Kidney (tissue), 14 donors: ENCODE results near the gene SMIM14. TPM values are rescaled to one million over a fixed set of nuclear protein-coding genes. Genes with fewer than 3 reads are reported as not detected.

Experiments
- DNase-seq, 5 donors: peaks; one replicate each; pipeline ENCODE4 v3.0.0-alpha.2; 2013 to 2020
- FAIRE-seq: peaks from 2 replicates; lab custom pipeline; 2012; peaks lifted over from hg19 to GRCh38; lab: Jason Lieb, UNC
- H3K27ac ChIP-seq, 2 donors: one replicate each; pipeline ENCODE4 v1.7.0; 2013; ENCODE audit warnings: low read depth in 2 of 2, low read length in 2 of 2, inconsistent platforms in 1 of 2
- H3K27me3 ChIP-seq: one replicate; pipeline ENCODE4 v1.7.1; 2013; ENCODE audit warnings: low read length, inconsistent platforms; ENCODE audit not compliant: control insufficient read depth, insufficient read depth
- H3K36me3 ChIP-seq, 3 donors: one replicate each; pipeline versions ENCODE4 v1.7.0 to v1.7.1; 2013; ENCODE audit warnings: low read length in 3 of 3, control low read depth in 1 of 3, inconsistent platforms in 1 of 3; ENCODE audit not compliant: insufficient read depth in 3 of 3, control insufficient read depth in 2 of 3
- H3K4me1 ChIP-seq, 3 donors: one replicate each; pipeline versions ENCODE4 v1.7.0 to v1.7.1; 2013; ENCODE audit warnings: low read length in 3 of 3, inconsistent platforms in 1 of 3, low read depth in 1 of 3; ENCODE audit not compliant: control insufficient read depth in 2 of 3, insufficient read depth in 2 of 3
- H3K4me3 ChIP-seq, 3 donors: one replicate each; pipeline versions ENCODE4 v1.7.0 to v1.8.1; 2013; ENCODE audit warnings: low read length in 3 of 3, control low read depth in 1 of 3, inconsistent platforms in 1 of 3
- H3K9ac ChIP-seq, 3 donors: one replicate each; pipeline versions ENCODE4 v1.7.0 to v1.7.1; 2013; ENCODE audit warnings: low read length in 3 of 3, control low read depth in 1 of 3, inconsistent platforms in 1 of 3
- H3K9me3 ChIP-seq, 3 donors: one replicate each; pipeline versions ENCODE4 v1.7.0 to v1.7.1; 2013; ENCODE audit warnings: low read length in 3 of 3, control low read depth in 1 of 3, inconsistent platforms in 1 of 3; ENCODE audit not compliant: control insufficient read depth in 2 of 3, insufficient read depth in 1 of 3
- intact Hi-C: fragments of 100-400 bp; cut with DNase I; formaldehyde crosslinking; loops from one replicate; pipeline ENCODE4 v1.11.1; 2022
- polyA plus RNA-seq: library from polyadenylated mRNA; stranded (reverse); fragments of 350-450 nt; fragmentation: Illumina TruSeq; extraction: RNeasy Lipid Tissue Mini Kit (QIAGEN cat#74804); gene quantifications from one replicate; pipeline ENCODE4 v1.2.3, GENCODE V29; 2014; ENCODE audit warnings: low read depth, low replicate concordance; ENCODE audit not compliant: insufficient read depth
- total RNA-seq: library from RNA; stranded (reverse); fragmentation: NEBNext Ultra II Directional; extraction: Animal tissue kit (Norgen Biotek cat#: 25700); gene quantifications from one replicate; pipeline ENCODE4 v1.2.1, GENCODE V29; 2021
- TF ChIP-seq, protein P1 (sequence below): IDR thresholded peaks from 3 replicates; pipeline ENCODE4 v1.5.1; 2012; ENCODE audit warnings: mild to moderate bottlenecking, moderate library complexity, borderline replicate concordance; ENCODE audit not compliant: insufficient read depth; ENCODE audit errors: extremely low read depth
- donor health status: control.
- donor health status: control.
- donor health status: control.
- donor health status: control.
- donor health status: control.
- donor health status: DM: yes; HTN: yes; CAD: no.
- donor health status: Normal renal cell carcinoma (clear cell type).

SMIM14 gene
- total and polyA plus RNA-seq, 2 donors from 2014 or later = 26.3 to 64.2 TPM

DNA sequence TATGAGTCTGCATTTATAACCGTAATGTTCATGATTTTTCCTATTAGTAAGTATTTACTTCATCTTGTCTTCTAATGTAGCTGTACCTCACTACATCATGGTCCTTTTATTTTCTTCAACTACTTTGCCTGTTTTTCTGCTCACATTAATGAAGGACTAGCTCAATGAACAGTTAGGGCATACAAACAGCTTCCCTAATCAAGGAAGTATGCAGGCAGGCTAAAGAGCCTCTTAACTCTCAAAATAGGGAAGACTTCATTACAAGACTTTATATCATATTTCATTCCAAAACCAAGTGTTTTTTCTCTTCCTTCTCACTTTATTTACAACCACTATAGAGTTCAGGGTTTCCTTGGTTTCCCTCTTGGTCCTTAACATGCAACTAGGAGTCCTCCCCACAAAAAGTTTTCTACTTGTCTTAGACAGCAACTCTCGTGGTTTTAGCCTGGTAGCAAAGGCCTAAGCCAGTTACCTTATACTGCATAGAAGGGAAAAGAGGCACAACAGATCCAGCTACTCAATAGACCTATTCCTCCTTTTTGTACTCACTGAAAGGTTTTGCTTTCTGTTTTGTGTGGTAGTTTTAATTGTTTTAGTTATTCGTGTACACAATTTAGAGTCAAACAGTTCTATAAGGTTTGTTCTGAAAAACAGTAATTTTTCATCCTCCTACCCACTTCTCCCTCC is 40.8 kb downstream of the SMIM14 start:
- Histone ChIP-seq H3K4me1 (no peaks in the 10 kb centered on the region), H3K9ac (no peak overlapping the region), H3K27ac (no peak overlapping the region), H3K36me3 (peaks cover 0 to 2% (median 0%) of the 10 kb centered on the region in 3 donors), H3K27me3 (no peaks in the 10 kb centered on the region), H3K9me3 (no peaks in the 10 kb centered on the region), H3K4me3 (no peak overlapping the region)
- no peak for DNase-seq
- TF ChIP-seq, protein P1, sequence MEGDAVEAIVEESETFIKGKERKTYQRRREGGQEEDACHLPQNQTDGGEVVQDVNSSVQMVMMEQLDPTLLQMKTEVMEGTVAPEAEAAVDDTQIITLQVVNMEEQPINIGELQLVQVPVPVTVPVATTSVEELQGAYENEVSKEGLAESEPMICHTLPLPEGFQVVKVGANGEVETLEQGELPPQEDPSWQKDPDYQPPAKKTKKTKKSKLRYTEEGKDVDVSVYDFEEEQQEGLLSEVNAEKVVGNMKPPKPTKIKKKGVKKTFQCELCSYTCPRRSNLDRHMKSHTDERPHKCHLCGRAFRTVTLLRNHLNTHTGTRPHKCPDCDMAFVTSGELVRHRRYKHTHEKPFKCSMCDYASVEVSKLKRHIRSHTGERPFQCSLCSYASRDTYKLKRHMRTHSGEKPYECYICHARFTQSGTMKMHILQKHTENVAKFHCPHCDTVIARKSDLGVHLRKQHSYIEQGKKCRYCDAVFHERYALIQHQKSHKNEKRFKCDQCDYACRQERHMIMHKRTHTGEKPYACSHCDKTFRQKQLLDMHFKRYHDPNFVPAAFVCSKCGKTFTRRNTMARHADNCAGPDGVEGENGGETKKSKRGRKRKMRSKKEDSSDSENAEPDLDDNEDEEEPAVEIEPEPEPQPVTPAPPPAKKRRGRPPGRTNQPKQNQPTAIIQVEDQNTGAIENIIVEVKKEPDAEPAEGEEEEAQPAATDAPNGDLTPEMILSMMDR = no peak
- intact Hi-C loops = no loop called here
- FAIRE-seq = no peak

DNA sequence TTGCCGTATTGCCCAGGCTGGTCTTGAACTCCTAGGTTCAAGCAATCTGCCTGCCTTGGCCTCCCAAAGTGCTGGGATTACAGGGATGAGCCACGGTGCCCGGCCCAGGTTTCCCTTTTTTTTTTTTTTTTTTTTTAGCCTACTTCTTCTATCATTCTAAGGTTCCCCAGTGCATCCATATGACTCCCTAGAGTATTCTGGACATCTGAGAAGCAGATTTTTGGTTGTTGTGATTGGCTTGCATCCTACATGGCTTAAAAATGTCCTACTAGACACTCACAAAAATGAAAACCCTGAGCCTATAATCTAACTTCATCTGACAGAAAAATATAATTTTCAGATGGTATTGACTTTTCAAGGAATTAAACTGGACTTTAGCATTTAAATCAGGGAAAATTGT is 41.7 kb downstream of the SMIM14 start:
- Histone ChIP-seq H3K36me3 (peaks cover 0 to 2% (median 0%) of the 10 kb centered on the region in 3 donors), H3K27me3 (no peaks in the 10 kb centered on the region), H3K9ac (no peak overlapping the region), H3K27ac (no peak overlapping the region), H3K9me3 (no peaks in the 10 kb centered on the region), H3K4me3 (no peak overlapping the region), H3K4me1 (no peaks in the 10 kb centered on the region)
- TF ChIP-seq, protein P1 = no peak
- FAIRE-seq (no peak), DNase-seq (no peak)
- intact Hi-C loops = no loop called here

DNA sequence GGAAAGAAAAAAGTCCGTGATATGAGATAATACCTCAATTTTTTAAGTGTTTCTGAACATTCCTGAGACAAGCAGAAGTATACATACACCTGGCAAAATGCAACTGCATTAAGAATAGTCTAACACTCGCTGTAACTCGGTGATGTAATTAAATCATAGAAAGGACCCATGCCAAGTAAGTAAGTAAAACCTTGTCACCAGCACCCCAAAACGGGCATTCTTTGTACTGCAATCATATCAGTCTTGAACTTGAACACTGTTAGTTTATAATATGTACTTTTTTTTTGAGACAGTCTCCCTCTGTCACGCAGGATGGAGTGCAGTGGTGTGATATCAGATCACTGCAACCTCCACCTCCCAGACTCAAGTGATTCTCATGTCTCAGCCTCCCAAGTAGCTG is 47.4 kb downstream of the SMIM14 start:
- TF ChIP-seq, protein P1 = no peak
- Histone ChIP-seq H3K9ac (no peak overlapping the region), H3K4me3 (no peak overlapping the region), H3K36me3 (no peaks in the 10 kb centered on the region), H3K4me1 (no peaks in the 10 kb centered on the region), H3K27ac (no peak overlapping the region), H3K27me3 (no peaks in the 10 kb centered on the region), H3K9me3 (no peaks in the 10 kb centered on the region)
- DNase-seq (peak in 1 of 5 donors; percentile 18), FAIRE-seq (no peak)
- intact Hi-C loops = no loop called here
